HG02840 (cell line): ENCODE measurements around the gene BCL2L1.
A peak's percentile ranks its signal among the peaks of the same experiment; 100 is the strongest.
"Not testable (repeated sequence)": the region's sequence is repeated elsewhere in the genome, so short reads cannot be mapped to it uniquely, and the experiment has no call there.

Experiments
- ATAC-seq: cut with Tn5 transposase; IDR thresholded peaks from one replicate; pipeline ENCODE4 v1.9.1; 2021; ENCODE audit warnings: mild to moderate bottlenecking, moderate library complexity, moderate number of reproducible peaks; ENCODE audit not compliant: unreplicated experiment, low FRiP score

BCL2L1 gene

GRCh38 chr20:31722257-31723068 is at the start of gene BCL2L1:
TSS of gene BCL2L1 (minus strand) at chr20:31722868. CDS start at chr20:31722218, 650 bp downstream.
- ATAC-seq = peak; percentile 23

GRCh38 chr20:31770243-31770642 is 47.6 kb upstream of the BCL2L1 start:
- no peak for ATAC-seq

- ATAC-seq = no peak
Measured at GRCh38 chr20:31769681-31770080, 47.0 kb upstream of the BCL2L1 start.

- ATAC-seq = no peak
Measured at GRCh38 chr20:31767805-31768204, 45.1 kb upstream of the BCL2L1 start.

GRCh38 chr20:31764641-31765305 is 42.1 kb upstream of the BCL2L1 start:
- no peak for ATAC-seq

- no peak for ATAC-seq
Measured at GRCh38 chr20:31760519-31761240, 38.0 kb upstream of the BCL2L1 start.

GRCh38 chr20:31759836-31760518 is 37.3 kb upstream of the BCL2L1 start:
- no peak for ATAC-seq

GRCh38 chr20:31758991-31759390 is 36.3 kb upstream of the BCL2L1 start:
- no peak for ATAC-seq

GRCh38 chr20:31758521-31758920 is 35.9 kb upstream of the BCL2L1 start:
- no peak for ATAC-seq

GRCh38 chr20:31757254-31757653 is 34.6 kb upstream of the BCL2L1 start:
- no peak for ATAC-seq

- ATAC-seq = no peak
Measured at GRCh38 chr20:31751126-31751525, 28.5 kb upstream of the BCL2L1 start.

GRCh38 chr20:31749223-31749622 is 26.6 kb upstream of the BCL2L1 start:
- ATAC-seq = no peak

GRCh38 chr20:31747640-31748039 is 25.0 kb upstream of the BCL2L1 start:
- no peak for ATAC-seq

GRCh38 chr20:31747028-31747427 is 24.4 kb upstream of the BCL2L1 start:
- not testable (repeated sequence) for ATAC-seq

- no peak for ATAC-seq
Measured at GRCh38 chr20:31746068-31746878, 23.6 kb upstream of the BCL2L1 start.

- ATAC-seq = no peak
Measured at GRCh38 chr20:31740656-31741323, 18.1 kb upstream of the BCL2L1 start.

- ATAC-seq = no peak
Measured at GRCh38 chr20:31740208-31740607, 17.5 kb upstream of the BCL2L1 start.

- ATAC-seq = no peak
Measured at GRCh38 chr20:31739550-31739977, 16.9 kb upstream of the BCL2L1 start.
